Thyroid gland (tissue), 4 donors: Measurements from ENCODE around the gene SMOC1.

ENCODE experiments used
- POLR2A ChIP-seq, 2 donors: fragments of 450-650 bp; IDR thresholded peaks; one replicate each; pipeline ENCODE4 v1.6.1; 2017; ENCODE audit warnings: antibody characterized with exemption in 2 of 2, mild to moderate bottlenecking in 2 of 2, moderate library complexity in 1 of 2
- TF ChIP-seq, protein P1 (sequence below), 6 experiments: fragments of 200-600 bp in 3 of 6; fragments of 450-650 bp in 3 of 6; sonication (generic) in 3 of 6; IDR thresholded peaks; one replicate each; pipeline ENCODE4 v1.5.1; 2016 to 2019; ENCODE audit warnings: antibody characterized with exemption in 6 of 6, mild to moderate bottlenecking in 2 of 6, inconsistent platforms in 1 of 6, moderate library complexity in 1 of 6

DNA sequence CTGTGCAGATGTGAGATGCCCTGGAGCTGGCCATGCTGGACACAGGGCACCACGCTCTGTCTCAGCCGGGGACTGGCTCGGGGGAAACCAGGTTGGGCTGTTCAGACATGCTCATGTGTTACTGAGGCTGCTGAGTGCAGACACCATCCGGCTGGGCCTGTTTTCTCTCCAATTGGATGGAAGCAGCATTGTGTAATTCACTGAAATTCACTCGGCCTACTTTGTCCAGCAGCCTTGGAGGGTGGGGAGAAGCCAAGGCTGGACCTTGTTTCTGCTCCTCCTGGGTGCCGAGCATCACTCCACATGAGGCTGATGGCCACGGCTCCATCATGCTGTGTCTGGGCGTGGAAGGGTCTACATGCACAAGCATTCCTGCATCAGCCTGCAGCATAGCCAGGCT, 130.7 kb downstream of the SMOC1 start:
- TF ChIP-seq, protein P1, sequence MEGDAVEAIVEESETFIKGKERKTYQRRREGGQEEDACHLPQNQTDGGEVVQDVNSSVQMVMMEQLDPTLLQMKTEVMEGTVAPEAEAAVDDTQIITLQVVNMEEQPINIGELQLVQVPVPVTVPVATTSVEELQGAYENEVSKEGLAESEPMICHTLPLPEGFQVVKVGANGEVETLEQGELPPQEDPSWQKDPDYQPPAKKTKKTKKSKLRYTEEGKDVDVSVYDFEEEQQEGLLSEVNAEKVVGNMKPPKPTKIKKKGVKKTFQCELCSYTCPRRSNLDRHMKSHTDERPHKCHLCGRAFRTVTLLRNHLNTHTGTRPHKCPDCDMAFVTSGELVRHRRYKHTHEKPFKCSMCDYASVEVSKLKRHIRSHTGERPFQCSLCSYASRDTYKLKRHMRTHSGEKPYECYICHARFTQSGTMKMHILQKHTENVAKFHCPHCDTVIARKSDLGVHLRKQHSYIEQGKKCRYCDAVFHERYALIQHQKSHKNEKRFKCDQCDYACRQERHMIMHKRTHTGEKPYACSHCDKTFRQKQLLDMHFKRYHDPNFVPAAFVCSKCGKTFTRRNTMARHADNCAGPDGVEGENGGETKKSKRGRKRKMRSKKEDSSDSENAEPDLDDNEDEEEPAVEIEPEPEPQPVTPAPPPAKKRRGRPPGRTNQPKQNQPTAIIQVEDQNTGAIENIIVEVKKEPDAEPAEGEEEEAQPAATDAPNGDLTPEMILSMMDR (IDR thresholded peaks at IDR 0.05), result no peak
- TF ChIP-seq POLR2A (IDR thresholded peaks at IDR 0.05), result no peak
